HCT116 (cell line): ENCODE data around the gene FABP3. TPM values are rescaled to one million over a fixed set of nuclear protein-coding genes. Genes with fewer than 3 reads are reported as not detected.

Source experiments
- ATAC-seq: fragments of 200-7000 bp; cut with Tn5 transposase; 2 replicates; pipeline ENCODE4 v1.9.1; 2020; ENCODE audit warnings: mild to moderate bottlenecking, moderate library complexity
- Bru-seq: library from RNA; stranded (reverse); fragments of 400-500 nt; gene quantifications from one replicate; lab custom pipeline; 2021; lab: Mats Ljungman, UMichigan
- BruChase-seq, 2 experiments: library from RNA; stranded (reverse); fragments of 400-500 nt; gene quantifications; one replicate each; lab custom pipeline; 2021; lab: Mats Ljungman, UMichigan
- BruUV-seq: library from RNA; stranded (reverse); fragments of 400-500 nt; replicated peaks from 2 replicates; lab custom pipeline; 2021; lab: Mats Ljungman, UMichigan
- CTCF ChIA-PET: fragments of 300-600 bp; sonication (Branson Sonifier 250); formaldehyde crosslinking; loops from one replicate; lab custom pipeline; 2021; ENCODE audit warnings: antibody characterized with exemption; lab: Charles Lee
- POLR2A ChIA-PET: fragments of 300-600, 350-600 bp; sonication (Branson Sonifier 250); formaldehyde crosslinking; loops from one replicate; lab custom pipeline; 2021; ENCODE audit warnings: antibody characterized with exemption; lab: Charles Lee
- RAD21 ChIA-PET, 2 experiments: fragments of 300-600 bp; sonication (Branson Sonifier 250); formaldehyde crosslinking; loops; one replicate each; lab custom pipeline; 2023; ENCODE audit warnings: low total read pairs in 2 of 2; ENCODE audit not compliant: uncharacterized antibody in 2 of 2, unreplicated experiment in 2 of 2, low non-redundant PET in 1 of 2; lab: Charles Lee
- DNase-seq: peaks from one replicate; pipeline ENCODE4 v3.0.0-alpha.2; 2010; ENCODE audit warnings: low read depth, low spot score
- H2AFZ ChIP-seq: fragments of 200-600 bp; shearing (Covaris generic), sonication (generic); 2 replicates; pipeline ENCODE4 v1.6.1; 2017; ENCODE audit warnings: low read depth, mixed run types, mixed read lengths, antibody characterized with exemption, low read length; ENCODE audit not compliant: poor library complexity, severe bottlenecking
- H3K27ac ChIP-seq: 2 replicates; pipeline ENCODE4 v1.5.1; 2012; ENCODE audit warnings: low read depth, low read length
- H3K27me3 ChIP-seq: fragments of 200-600 bp; sonication (generic); 2 replicates; pipeline ENCODE4 v1.6.1; 2016; ENCODE audit warnings: mixed run types, low read length, mixed read lengths; ENCODE audit not compliant: insufficient read depth
- H3K36me3 ChIP-seq, 2 experiments: fragments of 200-500 bp in 1 of 2; fragments of 200-600 bp in 1 of 2; sonication (Bioruptor generic) in 1 of 2; sonication (generic) in 1 of 2; 2 replicates each; pipeline versions ENCODE4 v1.5.1 to v1.6.1; 2014 to 2016; ENCODE audit warnings: low read length in 2 of 2, inconsistent platforms in 1 of 2, mixed read lengths in 1 of 2, mixed run types in 1 of 2; ENCODE audit not compliant: insufficient read depth in 2 of 2, control insufficient read depth in 1 of 2
- H3K4me1 ChIP-seq, 2 experiments: fragments of 200-600 bp in 1 of 2; sonication (generic) in 1 of 2; 2 replicates each; pipeline versions ENCODE4 v1.5.1 to v1.6.1; 2012 to 2017; ENCODE audit warnings: low read length in 2 of 2, inconsistent platforms in 1 of 2, mild to moderate bottlenecking in 1 of 2, mixed read lengths in 1 of 2, mixed run types in 1 of 2, moderate library complexity in 1 of 2; ENCODE audit not compliant: insufficient read depth in 2 of 2, control insufficient read depth in 1 of 2
- H3K4me2 ChIP-seq: fragments of 200-600 bp; sonication (generic); 2 replicates; pipeline ENCODE4 v1.6.1; 2017; ENCODE audit warnings: mixed run types, low read length, mixed read lengths
- H3K4me3 ChIP-seq, 2 experiments: fragments of 200-600 bp in 1 of 2; sonication (generic) in 1 of 2; replicated peaks in 1 of 2; 2 replicates each; pipeline ENCODE4 v1.5.1; 2011 to 2016; ENCODE audit warnings: low read length in 2 of 2, control low read depth in 1 of 2, low read depth in 1 of 2, mild to moderate bottlenecking in 1 of 2, mixed read lengths in 1 of 2, mixed run types in 1 of 2
- H3K79me2 ChIP-seq: fragments of 200-600 bp; sonication (generic); 2 replicates; pipeline ENCODE4 v1.6.1; 2017; ENCODE audit warnings: mild to moderate bottlenecking, mixed run types, low read length, moderate library complexity, mixed read lengths; ENCODE audit not compliant: insufficient read depth
- H3K9ac ChIP-seq: fragments of 200-600 bp; sonication (generic); 2 replicates; pipeline ENCODE4 v1.6.1; 2016; ENCODE audit warnings: low read length, mixed read lengths
- H3K9me2 ChIP-seq: fragments of 200-600 bp; sonication (generic), shearing (Covaris generic); 2 replicates; pipeline ENCODE4 v1.6.1; 2017; ENCODE audit warnings: mixed run types, mild to moderate bottlenecking, moderate library complexity; ENCODE audit not compliant: insufficient read depth
- H3K9me3 ChIP-seq, 2 experiments: fragments of 200-500 bp in 1 of 2; fragments of 200-600 bp in 1 of 2; sonication (Bioruptor generic) in 1 of 2; sonication (generic) in 1 of 2; 2 replicates each; pipeline ENCODE4 v1.6.1; 2014 to 2017; ENCODE audit warnings: low read length in 2 of 2, mixed read lengths in 2 of 2, inconsistent platforms in 1 of 2, low read depth in 1 of 2, mild to moderate bottlenecking in 1 of 2, mixed run types in 1 of 2, moderate library complexity in 1 of 2; ENCODE audit not compliant: control insufficient read depth in 1 of 2, insufficient read depth in 1 of 2
- H4K20me1 ChIP-seq: fragments of 200-600 bp; sonication (generic), shearing (Covaris generic); 2 replicates; pipeline ENCODE4 v1.6.1; 2017; ENCODE audit warnings: mixed run types, mild to moderate bottlenecking, moderate library complexity; ENCODE audit not compliant: insufficient read depth
- ATF3 ChIP-seq: IDR thresholded peaks from 2 replicates; pipeline ENCODE4 v1.6.1; 2012
- CBX3 ChIP-seq: IDR thresholded peaks from 2 replicates; pipeline ENCODE4 v1.6.1; 2012; ENCODE audit warnings: low read depth
- CTCF ChIP-seq, 3 experiments: fragments of 200-600 bp in 1 of 3; sonication (generic) in 1 of 3; IDR thresholded peaks in 2 of 3; conservative IDR thresholded peaks in 1 of 3; 2 replicates each; pipeline ENCODE4 v1.5.1; 2012 to 2017; ENCODE audit warnings: low read depth in 2 of 3, low read length in 2 of 3, antibody characterized with exemption in 1 of 3, borderline replicate concordance in 1 of 3, control low read depth in 1 of 3, mild to moderate bottlenecking in 1 of 3, mixed read lengths in 1 of 3, mixed run types in 1 of 3, moderate library complexity in 1 of 3; ENCODE audit not compliant: insufficient read depth in 1 of 3
- EGR1 ChIP-seq: IDR thresholded peaks from 2 replicates; pipeline ENCODE4 v1.6.1; 2012; ENCODE audit warnings: low read depth
- ELF1 ChIP-seq: IDR thresholded peaks from 2 replicates; pipeline ENCODE4 v1.6.1; 2012; ENCODE audit warnings: low read depth, borderline replicate concordance
- EZH2 ChIP-seq: fragments of 200-600 bp; sonication (generic); IDR thresholded peaks from 2 replicates; pipeline ENCODE4 v1.6.1; 2017; ENCODE audit warnings: antibody characterized with exemption, mixed run types
- EZH2phosphoT487 ChIP-seq: fragments of 200-600 bp; IDR thresholded peaks from 2 replicates; pipeline ENCODE4 v1.6.1; 2018; ENCODE audit warnings: antibody characterized with exemption, borderline replicate concordance
- JUND ChIP-seq: IDR thresholded peaks from 2 replicates; pipeline ENCODE4 v1.6.1; 2012
- MAX ChIP-seq: IDR thresholded peaks from 2 replicates; pipeline ENCODE4 v1.6.1; 2012
- POLR2A ChIP-seq: IDR thresholded peaks from 2 replicates; pipeline ENCODE4 v1.7.0; 2011; ENCODE audit warnings: borderline replicate concordance; ENCODE audit not compliant: insufficient read depth, insufficient read length; ENCODE audit errors: extremely low read depth
- REST ChIP-seq: IDR thresholded peaks from 2 replicates; pipeline ENCODE4 v1.6.1; 2012; ENCODE audit warnings: low read depth
- SP1 ChIP-seq: IDR thresholded peaks from 2 replicates; pipeline ENCODE4 v1.6.1; 2012; ENCODE audit warnings: low read depth
- SRF ChIP-seq: IDR thresholded peaks from 2 replicates; pipeline ENCODE4 v1.6.1; 2012; ENCODE audit warnings: low read depth
- TCF7L2 ChIP-seq: IDR thresholded peaks from 2 replicates; pipeline ENCODE4 v1.7.0; 2011; ENCODE audit warnings: borderline replicate concordance, inconsistent platforms; ENCODE audit not compliant: insufficient read depth, insufficient read length; ENCODE audit errors: extremely low read depth
- ZNF274 ChIP-seq: fragments of 200-500 bp; sonication (Bioruptor generic); IDR thresholded peaks from 2 replicates; pipeline ENCODE4 v1.6.1; 2014; ENCODE audit warnings: mild to moderate bottlenecking, low read depth, low read length, inconsistent platforms
- intact Hi-C: fragments of 100-400 bp; cut with micrococcal nuclease; formaldehyde crosslinking; loops from 2 replicates; pipeline ENCODE4 v1.10.0; 2022
- long read RNA-seq: library from polyadenylated mRNA; unstranded; transcript quantifications from one replicate; pipeline ENCODE4 v2.0.0, GENCODE V29; 2021; ENCODE audit not compliant: unreplicated experiment
- polyA plus RNA-seq: library from polyadenylated mRNA; unstranded; fragments of >200 nt; gene quantifications from 2 replicates; pipeline ENCODE4 v1.2.1, GENCODE V29; 2012; ENCODE audit warnings: missing spikeins
- total RNA-seq: library from RNA; stranded (reverse); gene quantifications from one replicate; pipeline ENCODE4 v1.2.1, GENCODE V29; 2021; ENCODE audit not compliant: unreplicated experiment

FABP3 gene
- total RNA-seq (not detected), Bru-seq, nascent RNA (not detected), BruChase-seq, experiment 1, labeled RNA remaining after a 6-hour chase (not detected), BruChase-seq, experiment 2, labeled RNA remaining after a 2-hour chase (percentile 5 among the genes with signal in this experiment)
- 0.14 and 0.20 TPM in 2 replicates for polyA plus RNA-seq
- long read RNA-seq, partial matches to known transcripts = 0 of 1 reads
- long read RNA-seq, other reads (novel, unspliced or antisense) = 1 of 1 reads

GRCh38 chr1:31373056-31373896, at the start of gene FABP3:
Gene FABP3 (minus strand): TSS chr1:31373076. CDS start chr1:31373014, 62 bp downstream.
- 0 out of 4 replicates have a peak, but pooled peaks cover 0 to 6% of the 10 kb centered on the region in 2 experiments for H3K4me1 ChIP-seq
- H3K9me2 ChIP-seq = no peaks in the 10 kb centered on the region
- H3K36me3 ChIP-seq = no peaks in the 10 kb centered on the region
- no peak within 1 kb of the TSS for H3K4me3 ChIP-seq
- H3K27ac ChIP-seq = no peak within 1 kb of the TSS
- H4K20me1 ChIP-seq = no peaks in the 10 kb centered on the region
- no peaks in the 10 kb centered on the region for H3K9me3 ChIP-seq
- TF ChIP-seq EZH2 (no peak), TCF7L2 (no peak), CBX3 (no peak), ZNF274 (no peak), JUND (no peak), MAX (no peak), CTCF (IDR thresholded peaks at IDR 0.05 in 2 of 3, conservative IDR thresholded peaks at IDR 0.05 in 1 of 3; ENCODE audit: borderline replicate concordance in 1 of 3, insufficient read depth in 1 of 3, low read depth in 2 of 3, low read length in 2 of 3) (no peak), ATF3 (no peak), SP1 (no peak), POLR2A (no peak), ELF1 (no peak), SRF (no peak), EGR1 (no peak), REST (no peak), EZH2phosphoT487 (no peak)
- TF ChIP-seq, all 23 proteins: peak for 0
- ChIA-PET RAD21 (no interaction called here), CTCF (interaction anchor here (1.1 kb wide), 1 partner anchor 21 kb away, joined by 4 read pairs; no protein-coding TSS in a partner anchor), POLR2A (interaction anchor here (0.6 kb wide), 1 partner anchor 18 kb away, joined by 5 read pairs; no protein-coding TSS in a partner anchor)
- intact Hi-C loops = no loop called here
- H3K4me2 ChIP-seq = no peak within 1 kb of the TSS
- H3K9ac ChIP-seq = no peak within 1 kb of the TSS
- no peak for DNase-seq
- no peaks in the 10 kb centered on the region for H3K27me3 ChIP-seq
- H2AFZ ChIP-seq = no peak within 1 kb of the TSS
- ATAC-seq = no peak
- no peaks in the 10 kb centered on the region for H3K79me2 ChIP-seq
- BruUV-seq = no TSS peak
